ENCODE results near the gene IFT122. TPM values are rescaled to one million over a fixed set of nuclear protein-coding genes. Genes with fewer than 3 reads are reported as not detected.
"Not testable (repeated sequence)": the region's sequence is repeated elsewhere in the genome, so short reads cannot be mapped to it uniquely, and the experiment has no call there.

IFT122 gene
- total and polyA plus RNA-seq, 2 of the 4 experiments (the other 2 are of a cell fraction), result 16.8 to 28.0 TPM

GRCh38 chr3:129494499-129494898 is 54.5 kb downstream of the IFT122 start:
- CTCF ChIA-PET, result interaction anchor here (1.2 kb wide), 1 partner anchor 53 kb away, joined by 4 read pairs; no protein-coding TSS in a partner anchor
- Histone ChIP-seq H3K14ac (replicated peaks; ENCODE audit: low read depth, low read length) (peak overlapping the region; percentile 57), H3K4me1 (ENCODE audit: control insufficient read depth, insufficient read depth, low read length) (peaks cover 41% of the 10 kb centered on the region), H2BK15ac (ENCODE audit: low read depth, low read length) (peak overlapping the region; percentile 93), H3K4ac (ENCODE audit: low read depth, low read length) (peak overlapping the region; percentile 74), H3K56ac (ENCODE audit: extremely low read depth, insufficient read depth, low read length) (peak overlapping the region; percentile 85), H2AK5ac (ENCODE audit: low read depth, low read length) (peak overlapping the region; percentile 99), H3K79me1 (ENCODE audit: low read depth in 1 of 2, low read length in 2 of 2) (peaks cover 2 to 46% of the 10 kb centered on the region in 2 experiments; a peak in 2 of 4 replicates), H2BK120ac (ENCODE audit: low read depth, low read length) (peak overlapping the region; percentile 83), H3K18ac (ENCODE audit: low read depth, low read length) (peak overlapping the region; percentile 97), H2BK5ac (ENCODE audit: low read depth, low read length, poor library complexity, severe bottlenecking) (peak overlapping the region; percentile 97), H3K4me2 (ENCODE audit: low read depth, low read length) (peak overlapping the region; percentile 52), H3K23ac (ENCODE audit: low read depth, low read length) (peak overlapping the region; percentile 57; the same call in 1 of the 2 replicates), H4K8ac (ENCODE audit: low read depth in 2 of 2, low read length in 2 of 2) (peak overlapping the region; percentile 53 to 81), H2BK20ac (ENCODE audit: low read depth, low read length) (peak overlapping the region; percentile 78), H3K27ac (ENCODE audit: insufficient read depth, low read length) (peak overlapping the region; percentile 92), H2AK9ac (replicated peaks; ENCODE audit: low read depth, low read length, poor library complexity) (peak overlapping the region; percentile 13), H3K9ac (ENCODE audit: low read depth, low read length) (peak overlapping the region; percentile 52; the same call in 1 of the 2 replicates), H3K9me1 (ENCODE audit: insufficient read depth, low read length) (peaks cover 29% of the 10 kb centered on the region), H4K91ac (ENCODE audit: insufficient read depth, low read depth, low read length) (peak overlapping the region; percentile 92), H4K5ac (ENCODE audit: low read depth, low read length) (peak overlapping the region; percentile 88)
- in situ Hi-C loops (cut with MboI; ENCODE audit: low sequenced_read_pairs), result loop anchor here (5.0 kb wide), 3 partner anchors 108 to 433 kb away; no protein-coding TSS in a partner anchor
- H3K4me3 ChIP-seq (ENCODE audit: insufficient read depth, low read depth, low read length); BruUV-seq (replicated peaks); H3K9me3 ChIP-seq (ENCODE audit: control insufficient read depth, insufficient read depth, low read length); intact Hi-C loops (cut with micrococcal nuclease); H4K20me1 ChIP-seq (ENCODE audit: insufficient read depth, low read length); POLR2A ChIA-PET (ENCODE audit: unreplicated experiment); H3K27me3 ChIP-seq (ENCODE audit: control insufficient read depth, insufficient read depth, low read length); dilution Hi-C loops (cut with HindIII; ENCODE audit: low sequenced_read_pairs, unreplicated experiment); H3K36me3 ChIP-seq (ENCODE audit: control insufficient read depth, insufficient read depth, low read length); H2AFZ ChIP-seq (replicated peaks; ENCODE audit: low read length, poor library complexity): not testable (repeated sequence)
- ATAC-seq (ENCODE audit: low read depth) (peak; percentile 2), DNase-seq (peak; percentile 27)
- WGBS, 2 experiments (ENCODE audit: extremely low coverage in 2 of 2, insufficient read length in 1 of 2), result 45% methylated on average over 3 of the region's 5 CpGs; no CpG with 5 or more reads in 1 of the 2 experiments

Measured in IMR-90 (cell line).